Esophagus mucosa (tissue), 1 donor: ENCODE measurements around the gene NID1. TPM values are rescaled to one million over a fixed set of nuclear protein-coding genes. Genes with fewer than 3 reads are reported as not detected.
A peak's percentile ranks its signal among the peaks of the same experiment; 100 is the strongest.
"Not testable (repeated sequence)": the region's sequence is repeated elsewhere in the genome, so short reads cannot be mapped to it uniquely, and the experiment has no call there.

ENCODE experiments used
- ATAC-seq: fragments of 200-7000 bp; cut with Tn5 transposase; one replicate; pipeline ENCODE4 v1.9.1; 2020
- total RNA-seq: library from RNA; stranded (reverse); gene quantifications from one replicate; pipeline ENCODE4 v1.2.4, GENCODE V29; 2023
- donor health status: DM: yes; HTN: yes; CAD: no.

NID1 gene, protein sequence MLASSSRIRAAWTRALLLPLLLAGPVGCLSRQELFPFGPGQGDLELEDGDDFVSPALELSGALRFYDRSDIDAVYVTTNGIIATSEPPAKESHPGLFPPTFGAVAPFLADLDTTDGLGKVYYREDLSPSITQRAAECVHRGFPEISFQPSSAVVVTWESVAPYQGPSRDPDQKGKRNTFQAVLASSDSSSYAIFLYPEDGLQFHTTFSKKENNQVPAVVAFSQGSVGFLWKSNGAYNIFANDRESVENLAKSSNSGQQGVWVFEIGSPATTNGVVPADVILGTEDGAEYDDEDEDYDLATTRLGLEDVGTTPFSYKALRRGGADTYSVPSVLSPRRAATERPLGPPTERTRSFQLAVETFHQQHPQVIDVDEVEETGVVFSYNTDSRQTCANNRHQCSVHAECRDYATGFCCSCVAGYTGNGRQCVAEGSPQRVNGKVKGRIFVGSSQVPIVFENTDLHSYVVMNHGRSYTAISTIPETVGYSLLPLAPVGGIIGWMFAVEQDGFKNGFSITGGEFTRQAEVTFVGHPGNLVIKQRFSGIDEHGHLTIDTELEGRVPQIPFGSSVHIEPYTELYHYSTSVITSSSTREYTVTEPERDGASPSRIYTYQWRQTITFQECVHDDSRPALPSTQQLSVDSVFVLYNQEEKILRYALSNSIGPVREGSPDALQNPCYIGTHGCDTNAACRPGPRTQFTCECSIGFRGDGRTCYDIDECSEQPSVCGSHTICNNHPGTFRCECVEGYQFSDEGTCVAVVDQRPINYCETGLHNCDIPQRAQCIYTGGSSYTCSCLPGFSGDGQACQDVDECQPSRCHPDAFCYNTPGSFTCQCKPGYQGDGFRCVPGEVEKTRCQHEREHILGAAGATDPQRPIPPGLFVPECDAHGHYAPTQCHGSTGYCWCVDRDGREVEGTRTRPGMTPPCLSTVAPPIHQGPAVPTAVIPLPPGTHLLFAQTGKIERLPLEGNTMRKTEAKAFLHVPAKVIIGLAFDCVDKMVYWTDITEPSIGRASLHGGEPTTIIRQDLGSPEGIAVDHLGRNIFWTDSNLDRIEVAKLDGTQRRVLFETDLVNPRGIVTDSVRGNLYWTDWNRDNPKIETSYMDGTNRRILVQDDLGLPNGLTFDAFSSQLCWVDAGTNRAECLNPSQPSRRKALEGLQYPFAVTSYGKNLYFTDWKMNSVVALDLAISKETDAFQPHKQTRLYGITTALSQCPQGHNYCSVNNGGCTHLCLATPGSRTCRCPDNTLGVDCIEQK
- 5.3 TPM for total RNA-seq

DNA sequence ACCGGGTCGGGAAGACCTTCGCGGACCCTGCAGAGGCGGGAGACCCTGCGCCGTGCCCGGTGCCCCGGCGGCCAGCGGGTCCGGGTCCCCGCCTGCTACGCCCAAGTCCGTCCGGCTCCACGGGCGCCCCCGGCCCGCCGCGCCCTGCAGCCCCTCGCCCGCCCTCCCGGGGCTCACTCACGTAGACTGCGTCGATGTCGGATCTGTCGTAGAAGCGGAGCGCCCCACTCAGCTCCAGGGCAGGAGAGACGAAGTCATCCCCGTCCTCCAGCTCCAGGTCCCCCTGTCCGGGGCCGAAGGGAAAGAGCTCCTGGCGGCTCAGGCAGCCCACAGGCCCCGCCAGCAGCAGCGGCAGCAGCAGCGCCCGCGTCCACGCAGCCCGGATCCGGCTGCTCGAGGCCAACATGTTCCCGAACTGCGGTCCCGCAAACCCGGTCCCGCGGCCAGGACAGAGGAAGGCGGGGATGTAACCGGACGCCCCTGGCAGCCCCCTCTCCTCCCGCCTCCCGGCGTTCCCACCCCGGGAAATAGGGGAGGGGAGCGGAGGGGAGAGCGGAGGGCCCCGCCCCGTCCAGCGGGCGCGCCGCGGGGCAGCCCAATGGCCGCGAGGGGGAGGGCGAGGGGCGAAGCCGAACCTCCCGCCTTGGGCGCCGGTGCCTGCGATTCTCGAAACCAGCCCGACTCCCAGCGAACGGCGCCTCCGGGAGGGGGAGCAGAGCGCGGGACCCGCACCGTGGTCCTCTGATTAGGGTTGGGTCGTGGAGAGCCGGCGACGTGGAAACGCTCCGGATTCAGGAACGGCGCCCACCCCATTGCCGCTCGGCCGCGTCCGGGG, at the start of gene NID1:
Gene NID1 (minus strand): TSS at position 417 of the 835 bp plus-strand sequence. CDS start 11 bp downstream, at position 406.
- peak; percentile 70 for ATAC-seq

DNA sequence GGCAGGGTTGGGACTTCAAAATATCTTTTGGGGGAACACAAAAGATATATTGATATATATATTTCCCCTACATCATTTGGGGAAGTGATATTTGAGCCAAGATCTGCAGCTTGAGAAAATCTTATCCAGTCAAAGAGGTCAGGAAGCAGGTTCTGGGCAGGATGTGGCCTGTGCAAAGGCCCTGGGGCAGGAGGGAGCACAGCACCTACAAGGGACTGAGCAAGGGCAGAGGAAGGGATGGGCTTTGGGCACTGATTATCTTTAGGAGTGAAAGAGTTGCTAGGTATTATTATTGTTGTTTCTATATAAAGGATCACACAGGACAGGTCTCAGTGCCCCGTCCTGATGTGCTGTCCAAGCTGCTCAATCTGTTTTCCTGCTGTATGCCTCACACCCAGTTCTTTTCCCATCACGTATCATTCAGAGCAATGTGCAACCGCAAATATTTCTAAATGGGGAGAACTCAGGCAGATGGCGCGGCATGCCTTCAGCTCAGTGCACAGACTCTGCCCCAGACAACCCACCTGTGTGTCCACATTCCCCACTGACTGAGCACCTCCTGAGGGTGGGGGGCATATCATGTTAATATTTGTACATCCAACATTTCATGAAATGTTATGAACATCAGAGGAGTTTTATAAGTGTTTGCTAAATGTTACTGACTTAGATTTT, 49.3 kb upstream of the NID1 start:
- no peak for ATAC-seq

DNA sequence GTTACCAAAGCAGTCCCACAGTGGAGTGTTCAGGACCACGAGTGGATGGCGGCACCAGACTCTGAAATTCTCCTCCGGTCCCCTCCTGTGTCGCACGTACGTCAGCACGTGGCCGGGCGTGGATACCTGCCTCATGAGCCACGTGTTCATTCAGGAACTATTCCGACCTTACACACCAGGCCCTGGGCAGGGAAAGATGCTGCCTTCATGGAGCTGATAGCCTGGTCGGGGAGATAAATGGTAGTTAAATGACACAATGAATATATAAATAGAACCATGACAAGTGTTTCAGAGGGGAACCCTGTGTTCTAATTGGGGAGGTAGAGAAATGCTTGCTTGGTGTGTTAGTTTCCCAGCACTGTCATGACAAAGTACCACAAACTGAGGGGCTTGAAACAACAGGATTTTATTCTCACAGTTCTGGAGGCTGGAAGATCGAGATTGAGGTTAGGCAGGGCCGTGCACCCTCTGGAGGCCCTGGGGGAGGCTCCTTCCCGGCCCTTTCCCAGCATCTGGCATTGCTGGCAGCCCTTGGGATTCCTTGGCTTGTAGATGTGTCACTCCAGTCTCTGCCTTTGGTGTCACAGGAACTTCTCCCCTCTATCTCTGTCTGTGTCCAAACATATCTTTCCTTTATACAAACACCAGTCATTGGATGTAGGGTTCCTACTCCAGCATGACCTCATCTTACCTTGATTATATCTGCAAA, 48.6 kb upstream of the NID1 start:
- no peak for ATAC-seq

DNA sequence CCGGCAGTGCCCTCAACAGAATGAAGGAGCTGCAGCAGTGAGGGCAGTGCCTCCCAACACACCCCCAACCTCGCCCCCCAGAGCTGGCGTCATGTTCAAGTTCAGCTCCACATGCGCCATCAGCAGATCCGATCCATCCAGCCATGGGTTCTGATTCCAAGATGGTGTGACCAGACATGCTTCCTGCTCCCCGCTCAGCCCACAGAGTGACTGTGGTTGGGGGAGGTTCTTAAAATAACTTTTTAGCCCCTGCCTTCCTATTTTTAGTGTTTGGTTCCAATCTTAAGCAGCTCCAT, 47.4 kb upstream of the NID1 start:
- ATAC-seq, result no peak

DNA sequence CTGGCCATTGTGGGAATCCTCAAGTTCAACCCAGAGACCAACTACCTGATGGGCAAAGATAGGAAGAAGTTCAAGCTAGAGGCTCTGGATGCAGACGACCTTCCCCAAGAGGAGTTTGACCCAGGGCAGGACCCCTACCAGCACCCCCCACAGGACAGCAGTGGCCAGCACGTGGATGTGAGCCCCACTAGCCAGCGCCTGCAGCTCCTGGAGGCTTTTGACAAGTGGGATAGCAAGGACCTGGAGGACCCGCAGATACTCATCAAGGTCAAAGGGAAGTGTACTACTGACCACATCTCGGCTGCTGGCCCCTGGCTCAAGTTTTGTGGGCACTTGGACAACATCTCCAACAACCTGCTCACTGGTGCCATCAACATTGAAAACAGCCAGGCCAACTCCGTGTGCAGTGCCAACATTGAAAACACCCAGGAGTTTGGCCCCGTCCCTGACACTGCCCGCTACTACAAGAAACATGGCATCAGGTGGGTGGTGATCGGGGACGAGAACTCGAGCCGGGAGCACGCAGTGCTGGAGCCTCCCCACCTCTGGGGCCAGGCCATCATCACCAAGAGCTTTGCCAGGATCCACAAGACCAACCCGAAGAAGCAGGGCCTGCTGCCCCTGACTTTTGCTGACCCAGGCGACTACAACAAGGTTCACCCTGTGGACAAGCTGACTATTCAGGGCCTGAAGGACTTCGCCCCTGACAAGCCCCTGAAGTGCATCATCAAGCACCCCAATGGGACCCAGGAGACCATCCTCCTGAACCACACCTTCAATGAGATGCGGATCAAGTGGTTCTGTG, 46.8 kb upstream of the NID1 start:
- no peak for ATAC-seq

DNA sequence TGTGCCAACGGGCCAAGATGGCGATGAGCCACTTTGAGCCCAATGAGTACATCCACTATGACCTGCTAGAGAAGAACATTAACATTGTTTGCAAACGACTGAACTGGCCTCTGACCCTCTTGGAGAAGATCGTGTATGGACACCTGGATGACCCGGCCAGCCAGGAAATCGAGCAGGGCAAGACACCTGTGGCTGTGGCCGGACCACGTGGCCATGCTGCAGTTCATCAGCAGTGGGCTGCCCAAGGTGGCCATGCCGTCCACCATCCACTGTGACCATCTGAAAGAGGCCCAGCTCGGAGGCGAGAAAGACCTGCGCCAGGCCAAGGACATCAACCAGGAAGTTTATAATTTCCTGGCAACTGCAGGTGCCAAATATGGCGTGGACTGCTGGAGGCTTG, 45.2 kb upstream of the NID1 start:
- ATAC-seq, result no peak

DNA sequence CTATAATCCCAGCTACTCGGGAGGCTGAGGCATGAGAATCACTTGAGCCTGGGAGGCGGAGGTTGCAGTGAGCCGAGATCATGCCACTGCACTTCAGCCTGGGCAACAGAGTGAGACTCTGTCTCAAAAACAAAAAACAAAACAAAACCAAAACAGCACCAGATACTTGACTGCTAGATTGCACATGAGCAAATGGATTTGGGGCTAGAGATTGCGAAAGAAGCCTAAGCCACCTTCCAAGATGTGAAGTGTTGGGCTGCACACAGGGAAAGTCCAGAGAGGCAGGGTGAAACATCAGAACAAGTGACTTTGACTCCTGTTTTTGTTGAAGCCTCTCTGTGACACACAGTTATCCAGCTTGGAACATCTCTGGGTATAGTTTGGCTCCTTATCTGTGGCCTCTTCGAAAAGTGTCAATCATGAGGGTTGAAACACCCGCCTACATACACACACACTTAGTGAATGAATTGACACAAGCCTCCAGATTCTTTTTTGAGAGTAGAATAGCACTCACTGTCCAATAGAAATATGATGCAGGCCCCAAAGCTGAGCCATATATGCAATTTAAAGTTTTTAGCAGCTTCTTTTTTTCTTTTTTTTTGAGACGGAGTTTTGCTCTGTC, 43.2 kb upstream of the NID1 start:
- no peak for ATAC-seq

DNA sequence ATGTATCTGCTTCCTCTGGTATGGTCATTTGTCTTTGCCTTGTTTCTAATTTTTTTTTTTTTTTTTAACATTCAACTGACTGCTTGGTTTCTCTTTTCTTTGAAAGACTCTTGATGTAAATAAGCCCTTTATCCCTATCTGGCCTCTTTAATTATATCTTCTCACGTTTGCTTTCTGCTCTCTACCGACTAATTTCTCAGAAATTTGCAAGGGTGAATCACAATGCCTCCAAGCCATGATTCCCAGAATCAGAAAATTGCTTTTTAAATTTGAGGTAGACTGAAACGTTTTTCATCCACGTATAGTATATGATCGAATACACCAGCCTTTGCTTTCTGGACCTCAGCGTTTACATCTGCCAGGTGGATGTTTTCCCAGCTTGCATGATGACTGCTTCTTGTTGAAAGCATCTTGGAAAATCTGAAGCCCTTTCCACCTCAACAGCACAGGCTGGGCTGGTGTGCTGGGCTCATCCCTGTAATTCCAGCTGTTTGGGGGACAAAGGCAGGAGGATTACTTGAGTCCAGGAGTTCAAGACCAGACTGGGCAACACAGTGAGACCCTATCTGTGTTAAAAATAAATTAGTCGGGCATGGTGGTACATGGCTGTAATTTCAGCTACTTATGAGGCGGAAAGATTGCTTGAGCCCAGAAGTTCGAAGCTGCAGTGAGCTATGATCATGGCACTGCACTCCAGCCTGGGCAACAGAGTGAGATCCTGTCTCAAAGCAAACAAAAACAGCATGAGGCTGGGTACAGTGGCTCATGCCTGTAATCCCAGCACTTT, 42.4 kb upstream of the NID1 start:
- no peak for ATAC-seq

DNA sequence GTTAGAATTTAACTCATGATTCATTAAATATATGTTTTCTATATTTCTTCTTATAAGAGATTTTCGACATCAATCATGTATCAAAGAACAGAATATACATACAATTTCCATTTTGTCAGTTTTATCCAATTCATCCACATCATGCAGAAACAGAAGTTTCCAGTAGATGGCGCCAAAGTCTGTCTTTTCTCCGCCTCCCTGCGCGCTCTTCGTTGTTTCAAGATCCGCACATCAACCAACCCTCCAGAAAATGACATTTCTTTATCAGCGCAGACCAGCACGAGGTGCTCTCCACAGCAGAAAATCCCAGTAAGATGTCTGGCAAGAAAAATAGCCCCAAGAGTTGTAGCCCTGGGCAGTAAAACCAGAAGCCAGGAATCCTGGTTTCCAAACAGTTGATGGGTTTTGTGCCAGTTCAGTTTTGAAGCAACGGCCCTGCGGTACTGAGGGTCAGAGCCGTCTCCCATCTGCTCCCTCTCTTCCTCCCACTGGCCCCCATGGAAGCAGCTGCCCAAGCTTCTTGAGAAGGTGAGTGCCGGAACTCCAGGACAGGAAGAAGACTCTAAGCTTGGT, 38.8 kb upstream of the NID1 start:
- ATAC-seq, result peak; percentile 51

DNA sequence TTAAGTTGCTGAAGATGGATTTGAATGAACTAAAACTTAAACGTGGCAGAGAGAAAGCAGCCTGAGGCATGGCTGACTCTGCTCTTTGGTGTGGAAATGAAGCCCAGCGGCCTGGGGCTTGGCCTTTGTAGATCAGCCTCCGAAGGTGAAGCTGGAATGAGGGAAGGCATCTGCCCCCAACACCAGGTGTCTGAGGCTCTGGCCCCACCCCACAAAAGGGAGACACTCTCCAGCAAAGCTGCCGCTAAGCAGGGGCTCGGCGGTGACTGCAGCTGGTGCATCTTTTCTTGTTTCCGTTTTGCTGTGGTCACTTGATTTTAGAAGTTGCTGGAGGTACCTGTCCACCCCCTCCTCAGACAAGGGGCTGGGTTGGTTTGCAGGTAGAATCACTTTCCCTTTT, 38.2 kb upstream of the NID1 start:
- no peak for ATAC-seq

DNA sequence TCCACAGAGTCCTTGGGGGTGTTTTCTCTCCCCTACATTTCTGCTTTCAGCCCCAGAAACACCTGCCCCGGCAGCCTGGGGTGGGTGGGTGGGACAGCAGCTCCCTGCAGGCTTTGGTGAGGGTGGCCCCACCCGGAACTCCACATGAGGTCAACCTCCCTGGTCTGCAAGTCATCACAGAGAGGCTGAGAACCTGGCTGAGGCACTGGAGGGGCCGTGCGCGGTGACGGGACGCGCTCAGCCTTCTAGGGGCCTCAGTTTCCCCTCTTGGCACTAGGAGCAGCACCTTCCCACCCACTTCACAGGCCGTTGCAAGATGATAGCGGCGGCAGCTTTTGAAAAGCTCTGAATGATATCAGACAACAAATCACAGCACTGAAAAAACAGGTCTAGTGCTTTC, 37.7 kb upstream of the NID1 start:
- no peak for ATAC-seq

DNA sequence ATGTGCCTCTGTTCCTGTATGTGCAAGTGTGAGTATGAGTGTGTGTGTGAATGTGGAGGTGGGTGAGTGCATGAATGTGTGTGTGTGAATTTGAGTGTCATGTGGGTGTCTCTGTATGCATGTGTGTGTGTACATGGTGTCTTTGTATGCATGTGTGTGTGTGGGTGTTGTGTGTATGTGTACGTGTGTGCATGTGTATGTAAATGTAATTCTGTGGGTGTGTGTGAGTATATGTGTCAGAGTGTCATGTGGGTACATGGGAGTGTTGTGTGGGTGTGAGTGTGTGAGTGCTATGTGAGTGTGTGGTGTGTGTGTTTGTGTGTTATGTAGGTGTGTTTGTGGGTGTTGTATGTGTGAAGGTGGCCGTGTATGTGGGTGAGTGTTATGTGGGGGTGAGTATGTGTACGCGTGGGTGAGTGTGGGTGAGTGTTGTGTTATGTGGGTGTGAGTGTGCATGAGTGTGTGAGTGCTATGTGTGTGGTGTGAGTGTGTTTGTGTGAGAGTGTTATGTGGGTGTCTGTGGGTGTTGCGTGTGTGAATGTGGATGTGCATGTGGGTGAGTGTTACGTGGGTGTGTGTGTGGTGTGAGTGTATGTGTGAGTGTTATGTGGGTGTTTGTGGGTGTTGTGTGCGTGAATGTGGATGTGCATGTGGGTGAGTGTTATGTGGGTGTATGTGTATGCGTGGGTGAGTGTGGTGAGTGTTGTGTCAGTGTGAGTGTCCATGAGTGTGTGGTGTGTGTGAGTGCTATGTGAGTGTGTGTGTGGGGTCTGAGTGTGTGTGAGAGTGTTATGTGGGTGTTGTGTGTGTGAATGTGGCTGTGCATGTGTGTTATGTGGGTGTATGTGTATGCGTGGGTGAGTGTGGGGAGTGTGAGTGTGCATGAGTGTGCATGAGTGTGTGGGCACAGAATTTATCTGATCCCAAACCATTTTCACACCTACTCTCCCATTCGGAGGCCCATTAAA, 36.6 kb upstream of the NID1 start:
- ATAC-seq, result no peak

DNA sequence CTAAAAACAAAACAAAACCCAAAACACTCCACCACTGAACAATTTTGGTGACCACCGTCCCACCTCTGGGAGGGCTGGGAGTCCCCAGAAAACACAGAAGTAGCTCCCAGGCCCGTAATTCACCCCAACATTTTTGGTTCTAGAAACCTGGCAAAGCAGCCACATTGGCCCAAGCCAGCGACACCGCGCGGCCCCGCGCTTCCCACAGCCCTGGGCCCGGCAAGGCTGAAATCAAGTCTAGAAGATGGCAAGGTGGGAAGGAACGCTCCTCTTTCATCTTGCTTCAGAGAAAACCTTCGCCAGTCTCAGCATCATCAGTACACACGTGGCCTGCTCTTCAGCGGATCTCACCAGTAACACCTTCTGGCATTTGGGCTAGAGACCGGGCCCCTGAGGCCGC, 35.9 kb upstream of the NID1 start:
- ATAC-seq, result no peak

DNA sequence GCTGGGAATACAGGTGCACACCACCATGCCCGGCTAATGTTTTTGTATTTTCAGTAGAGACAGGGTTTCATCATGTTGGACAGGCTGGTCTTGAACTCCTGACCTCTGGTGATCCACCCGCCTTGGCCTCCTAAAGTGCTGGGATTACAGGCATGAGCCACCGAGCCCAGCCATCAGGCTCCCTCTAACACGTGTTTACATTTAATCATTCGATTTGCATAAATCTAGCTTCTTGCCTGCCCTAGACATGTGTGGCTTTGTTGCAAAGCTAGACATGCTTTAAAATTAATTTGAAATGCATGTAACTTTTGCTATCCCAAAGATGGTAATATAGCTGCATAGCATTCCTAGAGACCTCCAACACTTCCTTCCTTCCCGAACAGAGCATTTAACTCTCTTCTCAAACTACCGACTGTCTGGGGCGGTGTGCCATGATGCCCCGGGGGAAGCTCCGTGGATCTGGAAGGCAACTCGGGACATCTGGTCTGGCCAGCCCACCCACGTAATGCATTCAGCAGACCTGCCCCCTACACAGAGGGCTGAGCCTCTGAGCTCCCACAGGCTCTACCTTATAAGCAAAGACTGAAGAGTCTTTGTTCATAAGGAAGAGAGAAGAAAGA, 34.6 kb upstream of the NID1 start:
- no peak for ATAC-seq

DNA sequence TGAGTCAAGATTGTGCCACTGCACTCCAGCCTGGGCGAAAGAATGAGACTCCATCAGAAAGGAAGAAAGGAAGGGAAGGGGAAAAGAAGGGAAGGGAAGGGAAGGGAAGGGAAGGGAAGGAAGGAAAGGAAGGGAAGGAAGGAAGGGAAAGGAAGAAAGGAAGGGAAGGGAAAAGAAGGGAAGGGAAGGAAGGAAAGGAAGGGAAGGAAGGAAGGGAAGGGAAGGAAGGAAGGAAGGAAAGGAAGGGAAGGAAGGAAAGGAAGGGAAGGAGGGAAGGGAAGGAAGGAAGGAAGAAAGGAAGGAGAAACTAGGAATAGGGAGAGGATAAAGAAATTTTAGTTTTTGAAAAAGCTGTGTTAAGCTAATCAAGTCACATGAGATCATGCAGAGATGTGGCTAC, 33.4 kb upstream of the NID1 start:
- no peak for ATAC-seq

DNA sequence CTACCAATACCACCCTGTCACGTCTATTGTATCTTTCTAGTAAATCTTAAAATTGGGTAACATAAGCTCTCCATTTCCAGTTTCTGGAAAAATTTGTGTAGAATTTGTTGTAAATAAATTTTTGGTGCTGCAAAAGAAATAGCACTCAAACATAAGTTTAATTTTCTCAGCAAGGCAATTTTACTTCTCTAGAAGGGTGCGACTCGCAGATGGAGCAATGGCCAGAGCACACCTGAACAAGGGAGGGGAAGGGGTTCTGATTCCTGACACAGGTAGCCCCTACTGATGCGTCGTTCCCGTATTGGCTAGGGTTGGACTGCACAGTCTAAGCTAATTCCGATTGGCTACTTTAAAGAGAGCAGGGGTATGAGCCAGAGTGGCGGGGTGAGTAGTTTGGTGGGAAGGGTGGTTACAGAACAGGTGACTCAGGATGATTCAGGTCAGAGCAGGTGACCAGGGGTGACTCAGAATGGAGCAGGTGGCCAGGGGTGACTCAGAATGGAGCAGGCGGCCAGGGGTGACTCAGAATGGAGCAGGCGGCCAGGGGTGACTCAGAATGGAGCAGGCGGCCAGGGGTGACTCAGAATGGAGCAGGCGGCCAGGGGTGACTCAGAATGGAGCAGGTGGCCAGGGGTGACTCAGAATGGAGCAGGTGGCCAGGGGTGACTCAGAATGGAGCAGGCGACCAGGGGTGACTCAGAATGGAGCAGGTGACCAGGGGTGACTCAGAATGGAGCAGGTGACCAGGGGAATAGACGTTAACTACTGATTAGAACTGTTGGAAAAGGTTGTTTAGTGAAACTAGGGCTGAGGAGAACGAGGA, 32.0 kb upstream of the NID1 start:
- not testable (repeated sequence) for ATAC-seq
